Stimulated activated CD4-positive, alpha-beta T cell treated with anti-CD3 and anti-CD28 coated beads, TNF-alpha, amount 100 ng/mL, for 24 hours (primary cell): ENCODE measurements around the gene SPEM3.
"Not testable (repeated sequence)": the region's sequence is repeated elsewhere in the genome, so short reads cannot be mapped to it uniquely, and the experiment has no call there.

Experiments
- DNase-seq, 3 experiments: peaks; one replicate each; pipeline ENCODE4 v3.0.0-alpha.2; 2020; ENCODE audit warnings: low read depth in 3 of 3

SPEM3 gene

DNA sequence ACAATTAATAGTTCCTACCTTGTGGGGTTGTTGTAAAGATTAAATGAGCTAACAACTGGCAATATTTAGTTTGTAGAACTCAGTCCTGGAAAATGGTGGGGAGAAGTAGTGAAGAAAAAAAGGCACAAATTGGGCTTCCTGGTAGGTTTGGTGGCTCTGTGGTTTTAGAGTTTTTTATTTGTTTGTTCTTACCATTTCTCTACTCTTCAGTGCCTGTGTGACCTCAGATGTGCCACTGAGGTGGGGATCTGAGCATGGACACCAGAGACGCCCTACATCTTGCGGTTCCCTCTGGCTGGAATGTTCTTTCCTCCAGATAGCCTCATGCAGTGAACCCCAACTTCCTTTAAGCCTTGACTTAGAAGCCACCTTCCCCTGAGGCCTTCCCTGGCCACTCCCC, 43.1 kb downstream of the SPEM3 start:
- no peak for DNase-seq

DNA sequence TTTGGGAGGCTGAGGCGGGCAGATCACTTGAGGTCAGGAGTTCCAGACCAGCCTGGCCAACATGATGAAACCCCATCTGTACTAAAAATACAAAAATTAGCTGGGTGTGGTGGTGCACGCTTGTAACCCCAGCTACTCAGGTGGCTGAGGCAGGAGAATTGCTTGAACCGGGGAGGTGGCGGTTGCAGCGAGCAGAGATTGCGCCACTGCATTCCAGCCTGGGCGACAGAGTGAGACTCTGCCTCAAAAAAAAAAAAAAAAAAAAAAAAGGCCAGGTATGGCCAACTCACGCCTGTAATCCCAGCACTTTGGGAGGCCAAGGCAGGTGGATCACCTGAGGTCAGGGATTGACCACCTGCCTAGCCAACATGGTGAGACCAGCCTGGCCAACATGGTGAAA, 46.1 kb downstream of the SPEM3 start:
- DNase-seq, result not testable (repeated sequence)

DNA sequence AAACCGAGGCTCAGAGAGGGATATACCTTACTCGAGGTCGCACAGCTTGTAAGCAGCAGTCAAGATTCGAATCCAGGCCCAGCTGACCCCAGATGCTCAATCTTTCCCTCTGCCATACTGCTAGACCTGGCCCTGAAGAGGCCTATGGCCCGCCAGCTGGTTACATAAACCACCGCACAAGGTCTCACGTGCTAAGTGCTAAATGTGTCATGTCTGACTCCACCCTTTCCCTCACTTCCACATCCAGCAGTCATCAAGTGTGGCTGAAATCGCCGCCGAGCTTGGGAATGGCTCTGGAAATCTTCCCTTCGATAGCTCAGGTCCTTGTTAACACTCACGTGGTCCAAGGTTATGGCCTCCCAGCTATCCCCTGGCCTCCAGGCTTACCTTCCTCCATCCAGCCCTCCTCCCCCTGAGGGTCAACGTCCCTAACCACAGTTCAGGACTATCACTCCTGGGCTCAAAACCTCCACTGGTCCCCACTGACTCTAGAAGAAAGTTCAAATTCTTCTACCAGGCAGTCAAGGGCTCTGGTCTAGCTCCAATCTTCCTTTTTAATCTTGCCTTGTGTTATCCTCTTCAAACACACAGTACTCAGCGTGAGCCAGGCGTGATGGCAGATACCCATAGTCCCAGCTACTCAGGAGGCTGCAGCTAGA, 47.2 kb downstream of the SPEM3 start:
- no peak for DNase-seq

DNA sequence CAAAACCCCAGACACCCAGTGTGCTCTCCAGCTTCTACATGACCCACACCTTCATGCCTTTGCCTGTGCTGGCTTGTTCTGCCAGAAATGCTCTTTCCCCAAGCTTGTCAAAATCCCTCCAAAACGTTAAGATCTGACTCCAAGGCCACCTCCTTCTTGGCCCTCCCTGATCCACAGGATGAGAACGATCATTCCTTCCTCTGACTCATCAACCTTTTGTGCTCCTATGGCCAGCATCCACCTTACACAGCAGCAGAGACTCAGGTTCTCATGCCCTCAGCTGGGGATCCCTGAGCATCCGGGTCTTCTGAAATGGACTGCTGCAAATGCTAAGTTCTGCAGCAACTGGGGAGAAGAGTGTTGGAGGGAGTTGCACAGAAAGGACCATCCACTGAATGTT, 47.8 kb downstream of the SPEM3 start:
- no peak for DNase-seq

DNA sequence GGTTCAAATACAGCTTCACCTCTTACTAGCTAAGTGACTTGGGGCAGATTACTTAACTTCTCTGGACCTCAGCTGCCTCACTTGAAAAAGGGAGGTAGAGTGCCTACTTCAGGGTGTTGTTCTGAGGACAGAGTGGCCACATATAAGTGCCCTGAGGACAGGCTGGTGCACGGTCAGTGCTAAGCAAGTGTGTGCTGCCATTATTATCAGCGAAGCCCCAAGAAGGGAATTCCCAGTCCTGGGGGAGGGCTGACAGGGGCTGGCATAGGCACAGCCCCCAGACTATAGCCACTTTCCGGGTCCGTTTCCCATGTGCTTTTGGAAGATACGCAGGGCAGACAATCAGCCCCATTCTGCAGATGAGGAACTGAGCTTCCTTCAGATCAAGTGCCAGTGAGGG, 48.3 kb downstream of the SPEM3 start:
- no peak for DNase-seq

DNA sequence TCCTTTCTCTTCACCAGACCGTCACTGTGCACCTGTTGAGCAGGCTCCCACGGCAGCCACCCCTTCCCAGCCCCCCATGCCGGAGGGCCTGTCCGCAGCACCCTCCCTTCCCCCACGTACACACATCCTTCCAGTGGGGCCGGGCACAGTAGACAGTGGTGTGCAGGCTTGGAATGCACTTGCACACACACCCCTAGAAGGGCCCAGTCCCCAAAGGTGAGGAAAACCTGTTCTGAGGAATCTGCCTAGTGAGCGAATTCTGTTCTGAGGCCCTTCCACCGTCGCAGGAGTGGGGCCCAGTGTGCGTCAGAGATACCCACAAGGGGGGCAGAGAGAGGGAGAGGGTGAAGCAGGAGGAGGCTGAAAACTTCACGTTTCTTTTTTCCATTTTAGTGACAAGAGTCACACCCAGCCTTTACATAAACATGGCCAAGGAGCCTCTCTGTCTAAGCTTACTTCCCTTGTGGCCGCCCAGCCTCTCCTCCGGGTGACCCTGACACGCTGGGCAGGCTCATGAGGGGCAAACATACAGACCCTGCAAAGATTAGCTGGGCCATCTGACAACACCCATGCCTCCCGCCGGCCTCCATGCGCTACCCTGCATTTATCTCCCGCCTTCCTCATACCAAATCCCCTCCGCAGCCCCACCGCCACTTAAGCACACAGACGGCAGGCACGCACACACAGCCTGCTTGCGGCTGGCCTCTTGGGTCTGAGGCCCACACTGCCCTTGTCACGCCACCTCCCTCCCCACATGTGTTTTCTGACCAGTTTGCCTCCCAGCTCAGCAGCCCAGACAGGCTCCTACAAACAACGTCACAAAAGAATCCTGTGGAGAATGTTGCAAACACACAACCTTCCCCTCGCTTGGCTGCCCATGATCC, 49.0 kb downstream of the SPEM3 start:
- no peak for DNase-seq

DNA sequence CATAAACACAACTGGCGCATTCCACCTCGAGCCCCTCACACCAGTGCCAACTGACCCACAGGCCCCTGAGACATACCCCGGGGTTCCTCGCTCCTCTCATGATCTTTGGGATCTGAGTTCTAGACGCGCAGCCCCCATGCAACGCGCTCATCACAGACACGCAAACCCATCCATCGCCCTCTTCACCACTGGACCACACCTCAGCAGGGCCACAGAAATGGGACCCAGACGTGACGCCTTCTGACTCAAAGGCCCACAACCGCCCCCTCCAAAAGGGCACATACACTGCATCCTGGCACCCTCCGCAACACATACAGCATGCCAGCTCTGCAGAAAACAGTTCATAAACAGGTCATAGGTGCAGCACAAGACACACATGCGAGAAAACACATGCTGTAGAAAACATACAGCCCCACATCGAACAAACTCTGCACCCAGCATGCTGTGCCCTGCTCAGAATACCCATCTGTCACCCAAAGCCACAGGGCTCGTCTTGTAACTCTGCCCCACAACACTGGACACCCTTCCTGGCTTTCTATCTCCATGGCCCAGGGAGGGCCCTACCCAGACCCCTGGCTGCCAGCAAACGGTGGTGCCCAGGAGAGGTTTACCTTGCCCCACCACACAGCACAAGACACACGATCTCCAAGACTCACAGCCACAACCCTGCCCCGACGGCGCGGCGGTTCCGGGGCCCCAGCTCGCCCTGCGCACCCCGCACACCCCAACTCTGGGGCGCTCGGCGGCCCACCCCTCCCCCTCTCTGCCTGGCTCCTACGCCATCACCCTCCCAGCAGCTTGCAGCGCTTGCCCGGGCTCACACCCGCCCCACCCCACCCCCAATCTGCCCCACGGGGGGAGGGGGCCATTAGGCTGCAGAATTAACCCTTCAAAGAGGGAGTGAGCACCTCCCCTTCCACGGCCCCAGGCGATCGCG, 49.9 kb downstream of the SPEM3 start:
- peak in 2 of 3 experiments; percentile 38 to 59 for DNase-seq

DNA sequence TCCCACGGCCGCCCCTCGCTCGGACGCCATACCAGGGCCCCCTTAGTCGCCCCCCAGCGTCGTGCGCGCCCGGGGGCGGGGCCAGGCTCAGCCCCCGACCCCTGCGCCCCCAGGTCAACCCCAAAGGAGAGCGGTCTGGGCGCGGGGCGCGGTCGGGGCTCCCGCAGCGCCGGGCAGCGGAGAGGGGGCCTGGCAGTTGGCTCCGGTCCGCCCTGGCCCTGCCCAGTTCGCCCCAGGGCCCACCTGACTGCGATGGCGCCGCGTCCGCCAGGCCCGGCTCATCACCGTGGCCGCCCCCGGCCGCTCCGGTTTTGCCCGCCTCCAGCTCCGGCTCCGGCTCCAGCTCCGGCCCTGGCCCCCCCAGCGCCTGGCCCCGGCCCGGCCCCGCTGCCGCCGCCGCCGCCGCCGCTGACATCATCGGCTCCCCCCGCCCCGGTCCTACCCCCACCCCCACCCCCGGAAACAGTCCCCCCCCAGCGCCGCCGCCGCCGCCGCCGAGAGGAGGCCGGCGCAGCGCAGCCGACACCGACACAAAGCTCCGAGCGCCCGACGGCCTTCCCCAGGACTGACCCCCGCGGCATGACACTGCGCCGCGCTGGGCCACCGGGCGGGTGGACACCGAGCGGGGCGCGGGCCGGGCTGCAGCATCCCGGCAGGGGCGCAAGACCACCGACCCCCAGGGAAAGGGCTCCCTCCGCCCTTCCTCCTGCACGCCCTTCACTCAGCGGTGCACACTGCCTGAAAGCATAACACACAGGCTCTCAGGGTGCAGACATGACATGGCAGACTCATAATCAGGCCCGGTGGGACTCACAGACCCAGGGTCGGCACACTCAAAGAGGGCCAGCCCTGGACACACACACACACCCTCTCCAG, 50.8 kb downstream of the SPEM3 start, which contains the start of gene ZBTB4:
ZBTB4 (minus strand) TSS at position 419 of the 876 bp plus-strand sequence. CDS start 12,830 bp downstream, outside the sequence.
- peak in 1 of 3 experiments; percentile 52 for DNase-seq

DNA sequence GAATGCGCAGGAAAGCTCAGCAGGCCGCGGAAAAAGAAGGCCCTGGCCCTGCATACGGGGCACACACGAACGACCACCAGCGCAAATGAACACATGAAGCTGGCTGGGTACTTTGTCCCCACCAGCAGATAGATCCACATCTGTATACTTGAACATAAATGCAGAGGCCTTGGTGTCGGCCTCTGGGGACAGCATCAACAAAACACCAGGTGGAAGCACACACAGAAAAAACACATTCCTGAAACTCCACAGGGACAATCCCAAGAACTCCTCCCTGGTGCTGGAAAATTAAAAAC, 51.4 kb downstream of the SPEM3 start:
- no peak for DNase-seq

DNA sequence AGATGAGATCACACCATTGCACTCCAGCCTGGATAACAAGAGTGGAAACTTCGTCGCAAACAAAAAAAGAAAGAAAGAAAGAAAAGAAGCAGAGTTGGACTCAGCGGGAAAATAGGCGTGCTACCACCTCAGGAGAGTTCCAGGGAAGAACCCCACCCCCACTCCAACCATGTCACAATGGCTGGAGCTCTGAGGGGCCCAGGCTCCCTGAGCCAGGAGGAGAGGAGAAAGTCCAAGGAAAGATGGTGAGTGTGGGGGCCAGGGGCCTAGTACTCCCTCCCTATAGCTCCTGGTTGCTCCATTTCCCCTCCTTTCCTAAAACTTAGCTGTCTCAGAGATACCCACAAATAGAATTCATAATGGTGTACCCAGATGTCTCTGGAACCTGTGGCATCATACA, 52.6 kb downstream of the SPEM3 start, which contains the start of gene SLC35G6:
SLC35G6 (plus strand) TSS at position 172 of the 400 bp plus-strand sequence; CDS start at position 243, 71 bp downstream.
- not testable (repeated sequence) for DNase-seq

DNA sequence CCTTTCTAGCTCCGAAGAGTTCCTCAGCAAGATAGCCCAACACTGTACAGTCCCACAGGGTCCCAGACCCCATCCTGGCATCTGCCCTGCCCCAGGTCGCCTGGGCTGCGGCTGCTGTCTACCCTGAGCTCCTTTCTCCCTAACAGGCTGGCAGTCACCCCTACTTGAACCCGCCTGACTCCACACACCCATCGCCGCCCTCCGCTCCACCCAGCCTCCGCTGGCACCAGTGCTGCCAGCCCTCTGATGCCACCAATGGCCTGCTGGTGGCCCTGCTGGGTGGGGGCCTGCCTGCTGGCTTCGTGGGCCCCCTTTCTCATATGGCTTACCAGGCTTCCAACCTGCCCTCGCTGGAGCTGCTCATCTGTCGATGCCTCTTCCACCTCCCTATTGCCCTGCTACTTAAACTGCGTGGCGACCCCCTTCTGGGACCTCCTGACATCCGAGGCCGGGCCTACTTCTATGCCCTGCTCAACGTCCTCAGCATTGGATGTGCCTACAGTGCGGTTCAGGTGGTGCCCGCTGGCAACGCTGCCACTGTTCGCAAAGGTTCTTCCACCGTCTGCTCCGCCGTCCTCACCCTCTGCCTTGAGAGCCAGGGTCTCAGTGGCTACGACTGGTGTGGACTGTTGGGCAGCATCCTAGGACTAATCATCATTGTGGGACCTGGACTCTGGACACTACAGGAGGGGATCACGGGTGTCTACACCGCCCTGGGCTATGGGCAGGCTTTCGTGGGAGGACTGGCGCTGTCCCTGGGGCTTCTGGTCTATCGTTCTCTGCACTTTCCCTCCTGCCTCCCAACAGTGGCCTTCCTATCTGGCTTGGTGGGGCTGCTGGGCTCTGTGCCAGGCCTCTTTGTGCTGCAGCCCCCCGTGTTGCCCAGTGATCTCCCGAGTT, 53.4 kb downstream of the SPEM3 start:
- not testable (repeated sequence) for DNase-seq
